GM20000 (cell line): ENCODE results near the gene GABBR1.
A peak's percentile ranks its signal among the peaks of the same experiment; 100 is the strongest.

Experiments
- DNase-seq: peaks from one replicate; pipeline ENCODE4 v3.0.0; 2012; ENCODE audit warnings: low spot score
- TF ChIP-seq, protein P1 (sequence below): IDR thresholded peaks from 2 replicates; pipeline ENCODE4 v1.5.1; 2012; ENCODE audit warnings: mild to moderate bottlenecking, control low read depth; ENCODE audit errors: extremely low read depth, missing control alignments

GABBR1 gene

DNA sequence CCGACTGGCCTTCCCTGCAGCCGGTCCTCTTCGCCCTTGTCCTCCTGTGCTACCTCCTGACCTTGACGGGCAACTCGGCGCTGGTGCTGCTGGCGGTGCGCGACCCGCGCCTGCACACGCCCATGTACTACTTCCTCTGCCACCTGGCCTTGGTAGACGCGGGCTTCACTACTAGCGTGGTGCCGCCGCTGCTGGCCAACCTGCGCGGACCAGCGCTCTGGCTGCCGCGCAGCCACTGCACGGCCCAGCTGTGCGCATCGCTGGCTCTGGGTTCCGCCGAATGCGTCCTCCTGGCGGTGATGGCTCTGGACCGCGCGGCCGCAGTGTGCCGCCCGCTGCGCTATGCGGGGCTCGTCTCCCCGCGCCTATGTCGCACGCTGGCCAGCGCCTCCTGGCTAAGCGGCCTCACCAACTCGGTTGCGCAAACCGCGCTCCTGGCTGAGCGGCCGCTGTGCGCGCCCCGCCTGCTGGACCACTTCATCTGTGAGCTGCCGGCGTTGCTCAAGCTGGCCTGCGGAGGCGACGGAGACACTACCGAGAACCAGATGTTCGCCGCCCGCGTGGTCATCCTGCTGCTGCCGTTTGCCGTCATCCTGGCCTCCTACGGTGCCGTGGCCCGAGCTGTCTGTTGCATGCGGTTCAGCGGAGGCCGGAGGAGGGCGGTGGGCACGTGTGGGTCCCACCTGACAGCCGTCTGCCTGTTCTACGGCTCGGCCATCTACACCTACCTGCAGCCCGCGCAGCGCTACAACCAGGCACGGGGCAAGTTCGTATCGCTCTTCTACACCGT lies 79.5 kb downstream of the GABBR1 start:
- TF ChIP-seq, protein P1, sequence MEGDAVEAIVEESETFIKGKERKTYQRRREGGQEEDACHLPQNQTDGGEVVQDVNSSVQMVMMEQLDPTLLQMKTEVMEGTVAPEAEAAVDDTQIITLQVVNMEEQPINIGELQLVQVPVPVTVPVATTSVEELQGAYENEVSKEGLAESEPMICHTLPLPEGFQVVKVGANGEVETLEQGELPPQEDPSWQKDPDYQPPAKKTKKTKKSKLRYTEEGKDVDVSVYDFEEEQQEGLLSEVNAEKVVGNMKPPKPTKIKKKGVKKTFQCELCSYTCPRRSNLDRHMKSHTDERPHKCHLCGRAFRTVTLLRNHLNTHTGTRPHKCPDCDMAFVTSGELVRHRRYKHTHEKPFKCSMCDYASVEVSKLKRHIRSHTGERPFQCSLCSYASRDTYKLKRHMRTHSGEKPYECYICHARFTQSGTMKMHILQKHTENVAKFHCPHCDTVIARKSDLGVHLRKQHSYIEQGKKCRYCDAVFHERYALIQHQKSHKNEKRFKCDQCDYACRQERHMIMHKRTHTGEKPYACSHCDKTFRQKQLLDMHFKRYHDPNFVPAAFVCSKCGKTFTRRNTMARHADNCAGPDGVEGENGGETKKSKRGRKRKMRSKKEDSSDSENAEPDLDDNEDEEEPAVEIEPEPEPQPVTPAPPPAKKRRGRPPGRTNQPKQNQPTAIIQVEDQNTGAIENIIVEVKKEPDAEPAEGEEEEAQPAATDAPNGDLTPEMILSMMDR = no peak
- peak; percentile 57 for DNase-seq

DNA sequence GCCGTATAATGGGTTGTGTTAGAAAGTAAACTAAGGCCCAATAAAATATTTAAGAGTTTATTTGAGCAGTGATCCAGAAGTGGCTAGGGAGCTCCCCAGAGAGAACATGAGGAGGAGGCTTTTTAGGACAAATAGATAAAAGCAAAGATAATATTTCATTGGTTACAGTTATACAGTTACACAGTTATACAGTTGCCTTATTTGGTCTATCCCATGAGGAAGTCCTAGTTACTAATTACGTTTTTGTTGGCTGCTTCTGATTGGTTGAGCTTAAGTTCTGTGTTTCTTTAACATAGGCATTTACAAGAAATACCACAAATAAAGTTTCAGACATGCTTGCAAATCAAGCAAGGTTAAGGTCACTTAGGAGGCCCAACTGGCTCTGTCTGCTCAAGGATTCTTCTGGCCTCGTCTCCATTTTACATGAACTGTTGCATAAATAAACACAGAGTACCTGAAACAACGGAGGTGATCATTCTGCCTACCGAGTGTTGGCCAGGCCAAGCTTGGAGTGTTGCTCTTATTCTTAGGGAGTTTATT lies 80.4 kb downstream of the GABBR1 start:
- TF ChIP-seq, protein P1 = no peak
- DNase-seq = peak; percentile 85

DNA sequence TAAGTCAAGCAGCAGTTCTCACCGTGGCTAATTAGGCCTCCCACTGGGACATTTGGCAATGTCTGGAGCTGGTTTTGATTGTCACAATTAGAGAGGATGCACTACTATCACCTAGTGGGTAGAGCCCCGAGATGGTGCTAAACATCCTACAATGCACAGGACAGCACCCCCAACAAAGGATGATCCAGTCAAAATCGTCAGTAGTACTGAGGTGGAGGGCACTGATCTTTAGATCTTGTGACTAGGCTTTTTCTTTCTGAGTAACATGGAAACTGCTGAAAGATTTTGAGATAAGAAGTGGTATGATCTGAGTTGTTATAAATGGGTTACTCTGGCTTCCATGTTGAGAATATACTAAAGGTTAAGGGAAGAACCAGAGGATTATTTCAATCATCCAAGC lies 85.4 kb downstream of the GABBR1 start:
- TF ChIP-seq, protein P1 = no peak
- DNase-seq = no peak

DNA sequence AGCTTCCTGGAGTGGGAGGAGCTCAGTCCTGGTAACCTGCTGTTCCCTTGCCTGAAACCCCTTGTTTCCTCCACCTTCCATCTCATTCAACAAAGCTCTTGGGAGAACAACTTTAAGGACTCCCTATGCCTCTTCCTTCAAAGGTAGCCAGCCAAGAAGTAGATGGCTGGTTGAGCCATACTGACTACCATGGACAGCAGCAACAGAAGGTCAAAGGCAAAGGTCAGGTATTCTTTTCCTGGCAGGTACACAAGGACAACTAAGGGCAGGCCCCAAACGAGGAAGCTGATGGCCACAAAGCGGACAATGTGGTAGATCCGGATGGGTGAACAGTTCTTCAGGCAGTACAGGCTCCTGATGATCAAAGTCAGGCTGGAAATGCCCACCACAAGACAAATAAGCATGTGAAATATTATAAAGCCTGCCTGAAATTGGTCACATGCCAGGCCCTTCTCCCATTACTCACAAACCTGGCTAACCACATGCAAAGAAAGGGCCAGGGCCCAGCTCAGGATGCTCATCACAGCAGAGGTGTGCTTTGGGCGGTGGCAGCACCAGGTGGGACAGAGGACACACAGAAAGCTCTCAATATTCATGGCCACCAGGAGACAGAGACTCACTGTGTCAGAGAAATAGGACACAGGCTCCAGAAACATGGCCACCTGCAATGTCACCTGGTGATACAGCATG lies 95.1 kb downstream of the GABBR1 start:
- TF ChIP-seq, protein P1 = no peak
- no peak for DNase-seq

DNA sequence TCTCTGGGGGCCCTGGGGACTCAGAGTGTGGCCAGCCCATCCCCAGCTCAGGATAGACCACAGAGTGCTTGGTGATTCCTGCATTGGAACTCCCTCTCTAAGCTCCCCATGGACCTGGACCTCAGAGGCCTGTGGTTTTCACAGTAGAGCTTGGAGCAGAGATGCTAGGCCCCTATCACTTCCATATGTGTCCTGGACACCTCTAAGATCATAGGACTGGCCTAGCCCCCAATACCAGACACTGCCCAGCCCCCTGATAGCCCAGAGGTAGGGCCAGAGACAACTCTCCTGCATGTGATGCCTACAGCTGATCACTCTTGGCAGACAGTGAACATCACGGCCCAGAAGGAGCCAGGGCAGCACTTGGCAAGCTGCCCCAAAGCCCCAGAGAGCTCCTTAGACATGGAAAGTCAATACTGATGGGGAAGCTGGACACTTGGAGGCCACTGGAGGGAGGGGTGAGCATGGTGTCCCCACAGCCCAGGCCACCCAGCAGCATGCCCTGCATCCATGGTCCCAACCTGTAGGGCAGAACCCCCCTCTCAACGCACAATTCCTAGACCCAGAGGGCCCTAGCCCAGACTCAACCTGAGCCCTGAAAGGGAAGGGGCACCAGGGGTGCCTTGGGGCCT lies 100.5 kb downstream of the GABBR1 start:
- no peak for DNase-seq
- TF ChIP-seq, protein P1 = no peak

DNA sequence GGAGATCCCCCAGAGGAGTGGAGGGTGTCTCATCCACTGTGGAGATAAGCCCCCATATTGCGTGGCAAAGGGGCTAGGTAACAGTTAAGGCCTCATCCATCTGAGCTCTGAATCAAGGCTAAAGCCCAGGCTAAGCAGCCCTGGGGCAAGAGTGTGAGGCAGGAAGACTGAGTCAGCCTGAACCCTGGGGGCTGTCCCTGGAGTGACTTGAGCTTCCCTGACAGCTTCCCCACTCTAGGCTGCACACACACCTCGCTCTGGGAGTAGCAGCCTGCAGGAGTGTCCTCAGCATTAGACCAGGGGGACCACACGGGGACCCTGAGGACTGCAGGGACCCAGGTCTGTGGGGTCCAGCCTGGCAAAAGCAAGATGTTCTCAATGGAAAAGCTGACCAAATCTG lies 101.3 kb downstream of the GABBR1 start:
- TF ChIP-seq, protein P1 = no peak
- DNase-seq = peak; percentile 31
